Gastrocnemius medialis (tissue), 4 donors: Measurements from ENCODE around the gene WWP2. TPM values are rescaled to one million over a fixed set of nuclear protein-coding genes. Genes with fewer than 3 reads are reported as not detected.
"Not testable (repeated sequence)": the region's sequence is repeated elsewhere in the genome, so short reads cannot be mapped to it uniquely, and the experiment has no call there.

Experiments
- ATAC-seq, 2 donors: fragments of 150-250 bp; one replicate each; pipeline ENCODE4 v1.9.1; 2016
- DNase-seq, 2 donors: peaks; one replicate each; pipeline ENCODE4 v3.0.0-alpha.2; 2019
- H3K27ac ChIP-seq, 4 donors: fragments of 200-600 bp; sonication (generic); 1 replicate in 1 of 4; 2 replicates in 3 of 4; pipeline ENCODE4 v1.5.1; 2016 to 2018; ENCODE audit warnings: mild to moderate bottlenecking in 2 of 4, moderate library complexity in 1 of 4
- H3K27me3 ChIP-seq, 3 donors: fragments of 200-600 bp; sonication (generic) in 2 of 3; 1 replicate in 1 of 3; 2 replicates in 2 of 3; pipeline versions ENCODE4 v1.5.1 to v1.6.0; 2016 to 2019; ENCODE audit warnings: mild to moderate bottlenecking in 1 of 3, moderate library complexity in 1 of 3
- H3K36me3 ChIP-seq, 2 donors: fragments of 200-600 bp; sonication (generic) in 1 of 2; one replicate each; pipeline ENCODE4 v1.5.1; 2017 to 2018
- H3K4me1 ChIP-seq, 2 donors: fragments of 200-600 bp; sonication (generic) in 1 of 2; one replicate each; pipeline ENCODE4 v1.5.1; 2016 to 2017; ENCODE audit warnings: mild to moderate bottlenecking in 2 of 2
- H3K4me3 ChIP-seq, 4 donors: fragments of 200-600 bp; sonication (generic) in 3 of 4; 1 replicate in 1 of 4; 2 replicates in 3 of 4; pipeline ENCODE4 v1.5.1; 2016 to 2019; ENCODE audit warnings: mild to moderate bottlenecking in 2 of 4
- H3K9me3 ChIP-seq, 3 donors: fragments of 200-600 bp; sonication (generic) in 2 of 3; 1 replicate in 1 of 3; 2 replicates in 2 of 3; pipeline ENCODE4 v1.5.1; 2016 to 2019
- POLR2A ChIP-seq, 2 donors: fragments of 450-650 bp; IDR thresholded peaks; one replicate each; pipeline ENCODE4 v1.6.1; 2017; ENCODE audit warnings: antibody characterized with exemption in 2 of 2, mild to moderate bottlenecking in 2 of 2, moderate library complexity in 2 of 2
- in situ Hi-C, 4 donors: fragments of 200-750 bp; cut with MboI; loops; one replicate each; pipeline versions ENCODE4 v1.15.0 to v1.8.0; 2017; ENCODE audit warnings: low sequenced_read_pairs in 4 of 4
- intact Hi-C: fragments of 100-400 bp; cut with DNase I; formaldehyde crosslinking; loops from one replicate; pipeline ENCODE4 v1.15.1; 2023; ENCODE audit warnings: low total_unique reads
- total RNA-seq, 4 donors: library from RNA; depleted of rRNA; stranded (reverse); fragments of >200 nt; gene quantifications; one replicate each; pipeline versions ENCODE4 v1.1.0 to v1.2.3, GENCODE V29; 2016
- TF ChIP-seq, protein P1 (sequence below), 5 experiments: fragments of 450-650 bp in 3 of 5; fragments of 200-600 bp in 2 of 5; sonication (generic) in 2 of 5; IDR thresholded peaks in 4 of 5; conservative IDR thresholded peaks in 1 of 5; 1 replicate in 4 of 5; 2 replicates in 1 of 5; pipeline ENCODE4 v1.5.1; 2016 to 2019; ENCODE audit warnings: antibody characterized with exemption in 5 of 5, mild to moderate bottlenecking in 3 of 5, moderate library complexity in 3 of 5

WWP2 gene
- total RNA-seq, 4 donors from 2014 or later: 29.4 to 35.6 (median 31.8) TPM

DNA sequence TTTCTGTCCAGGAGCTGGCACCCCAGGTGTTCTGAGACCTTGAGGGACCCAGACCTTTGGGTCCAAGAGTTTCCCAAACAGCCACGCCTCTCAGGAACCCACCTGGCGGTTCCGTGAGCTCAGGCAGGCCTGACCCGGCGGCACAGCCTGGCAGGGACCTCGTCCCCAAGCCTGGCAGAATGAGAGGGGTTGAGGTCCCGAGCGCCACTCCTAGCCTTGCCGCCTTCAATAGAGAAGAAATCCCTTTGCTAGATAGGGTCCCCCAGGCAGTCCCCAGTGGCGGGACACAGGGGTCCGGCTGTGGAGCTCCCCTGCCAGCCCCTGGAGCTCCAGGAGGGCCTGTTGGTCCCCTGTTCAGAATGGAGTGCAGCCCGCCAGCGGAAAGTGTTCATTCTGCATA lies 178.5 kb downstream of the WWP2 start:
- ATAC-seq: no peak
- TF ChIP-seq, protein P1, sequence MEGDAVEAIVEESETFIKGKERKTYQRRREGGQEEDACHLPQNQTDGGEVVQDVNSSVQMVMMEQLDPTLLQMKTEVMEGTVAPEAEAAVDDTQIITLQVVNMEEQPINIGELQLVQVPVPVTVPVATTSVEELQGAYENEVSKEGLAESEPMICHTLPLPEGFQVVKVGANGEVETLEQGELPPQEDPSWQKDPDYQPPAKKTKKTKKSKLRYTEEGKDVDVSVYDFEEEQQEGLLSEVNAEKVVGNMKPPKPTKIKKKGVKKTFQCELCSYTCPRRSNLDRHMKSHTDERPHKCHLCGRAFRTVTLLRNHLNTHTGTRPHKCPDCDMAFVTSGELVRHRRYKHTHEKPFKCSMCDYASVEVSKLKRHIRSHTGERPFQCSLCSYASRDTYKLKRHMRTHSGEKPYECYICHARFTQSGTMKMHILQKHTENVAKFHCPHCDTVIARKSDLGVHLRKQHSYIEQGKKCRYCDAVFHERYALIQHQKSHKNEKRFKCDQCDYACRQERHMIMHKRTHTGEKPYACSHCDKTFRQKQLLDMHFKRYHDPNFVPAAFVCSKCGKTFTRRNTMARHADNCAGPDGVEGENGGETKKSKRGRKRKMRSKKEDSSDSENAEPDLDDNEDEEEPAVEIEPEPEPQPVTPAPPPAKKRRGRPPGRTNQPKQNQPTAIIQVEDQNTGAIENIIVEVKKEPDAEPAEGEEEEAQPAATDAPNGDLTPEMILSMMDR (IDR thresholded peaks at IDR 0.05 in 4 of 5, conservative IDR thresholded peaks at IDR 0.05 in 1 of 5): no peak
- no peak for TF ChIP-seq POLR2A (IDR thresholded peaks at IDR 0.05)
- no peak overlapping the region for H3K4me3 ChIP-seq
- H3K9me3 ChIP-seq: no peaks in the 10 kb centered on the region
- peaks cover 0 to 53% of the 10 kb centered on the region in 2 donors for H3K36me3 ChIP-seq
- H3K27me3 ChIP-seq: no peaks in the 10 kb centered on the region
- no peak overlapping the region for H3K27ac ChIP-seq
- no peaks in the 10 kb centered on the region for H3K4me1 ChIP-seq
- in situ Hi-C loops: no loop called here
- intact Hi-C loops: no loop called here
- DNase-seq: no peak

GRCh38 chr16:69941251-69942098 lies 179.3 kb downstream of the WWP2 start:
- TF ChIP-seq, protein P1 (IDR thresholded peaks at IDR 0.05 in 4 of 5, conservative IDR thresholded peaks at IDR 0.05 in 1 of 5): no peak
- no peak for TF ChIP-seq POLR2A (IDR thresholded peaks at IDR 0.05)
- H3K27ac ChIP-seq: peak overlapping the region in 1 of 4 donors; percentile 27
- peak in 1 of 2 donors; percentile 21 for ATAC-seq

GRCh38 chr16:69942099-69942491 lies 180.0 kb downstream of the WWP2 start:
- Histone ChIP-seq H3K36me3 (peaks cover 0 to 39% of the 10 kb centered on the region in 2 donors), H3K4me3 (no peak overlapping the region), H3K9me3 (no peaks in the 10 kb centered on the region), H3K4me1 (no peaks in the 10 kb centered on the region), H3K27me3 (no peaks in the 10 kb centered on the region), H3K27ac (peak overlapping the region in 1 of 4 donors; percentile 27)
- no peak for ATAC-seq
- no peak for TF ChIP-seq POLR2A (IDR thresholded peaks at IDR 0.05)
- TF ChIP-seq, protein P1 (IDR thresholded peaks at IDR 0.05 in 4 of 5, conservative IDR thresholded peaks at IDR 0.05 in 1 of 5): no peak
- DNase-seq: no peak
- in situ Hi-C loops (no loop called here), intact Hi-C loops (no loop called here)

More at GRCh38 chr16:69941251-69942098, 179.3 kb downstream of the WWP2 start:
- Histone ChIP-seq H3K4me1 (no peaks in the 10 kb centered on the region), H3K9me3 (no peaks in the 10 kb centered on the region), H3K27me3 (no peaks in the 10 kb centered on the region), H3K36me3 (peaks cover 0 to 45% of the 10 kb centered on the region in 2 donors), H3K4me3 (no peak overlapping the region)
- in situ Hi-C loops: no loop called here
- no peak for DNase-seq
- intact Hi-C loops: no loop called here

DNA sequence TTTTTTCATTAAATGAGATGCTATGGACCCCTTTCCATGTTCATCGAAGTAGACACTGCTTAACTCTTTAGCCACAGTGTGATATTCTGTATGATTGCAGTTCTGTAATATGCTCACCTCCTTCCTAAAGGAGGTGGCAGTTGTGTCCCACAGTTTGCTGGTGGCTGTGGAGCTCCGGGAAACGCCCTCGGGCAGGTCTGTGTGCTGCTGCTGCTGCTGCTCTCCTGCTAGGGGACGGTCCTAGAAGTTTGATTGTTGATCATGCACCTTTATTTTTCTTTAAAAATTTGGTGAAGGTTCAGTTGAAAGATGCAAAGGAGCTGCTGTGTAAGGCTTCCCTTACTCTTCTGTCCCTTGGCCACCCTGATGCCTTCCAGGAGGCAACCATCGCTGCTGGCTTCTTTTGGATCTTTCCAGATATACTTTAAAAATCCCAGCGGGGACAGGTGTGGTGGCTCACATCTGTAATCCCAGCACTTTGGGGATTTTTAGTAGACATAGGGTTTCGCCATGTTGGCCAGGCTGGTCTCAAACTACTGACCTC lies 180.6 kb downstream of the WWP2 start:
- DNase-seq (no peak), ATAC-seq (no peak)
- Histone ChIP-seq H3K27me3 (no peaks in the 10 kb centered on the region), H3K36me3 (peaks cover 0 to 33% of the 10 kb centered on the region in 2 donors), H3K9me3 (no peaks in the 10 kb centered on the region), H3K4me3 (no peak overlapping the region), H3K27ac (no peak overlapping the region), H3K4me1 (no peaks in the 10 kb centered on the region)
- in situ Hi-C loops (no loop called here), intact Hi-C loops (no loop called here)
- TF ChIP-seq POLR2A (IDR thresholded peaks at IDR 0.05): no peak
- TF ChIP-seq, protein P1 (IDR thresholded peaks at IDR 0.05 in 4 of 5, conservative IDR thresholded peaks at IDR 0.05 in 1 of 5): no peak

DNA sequence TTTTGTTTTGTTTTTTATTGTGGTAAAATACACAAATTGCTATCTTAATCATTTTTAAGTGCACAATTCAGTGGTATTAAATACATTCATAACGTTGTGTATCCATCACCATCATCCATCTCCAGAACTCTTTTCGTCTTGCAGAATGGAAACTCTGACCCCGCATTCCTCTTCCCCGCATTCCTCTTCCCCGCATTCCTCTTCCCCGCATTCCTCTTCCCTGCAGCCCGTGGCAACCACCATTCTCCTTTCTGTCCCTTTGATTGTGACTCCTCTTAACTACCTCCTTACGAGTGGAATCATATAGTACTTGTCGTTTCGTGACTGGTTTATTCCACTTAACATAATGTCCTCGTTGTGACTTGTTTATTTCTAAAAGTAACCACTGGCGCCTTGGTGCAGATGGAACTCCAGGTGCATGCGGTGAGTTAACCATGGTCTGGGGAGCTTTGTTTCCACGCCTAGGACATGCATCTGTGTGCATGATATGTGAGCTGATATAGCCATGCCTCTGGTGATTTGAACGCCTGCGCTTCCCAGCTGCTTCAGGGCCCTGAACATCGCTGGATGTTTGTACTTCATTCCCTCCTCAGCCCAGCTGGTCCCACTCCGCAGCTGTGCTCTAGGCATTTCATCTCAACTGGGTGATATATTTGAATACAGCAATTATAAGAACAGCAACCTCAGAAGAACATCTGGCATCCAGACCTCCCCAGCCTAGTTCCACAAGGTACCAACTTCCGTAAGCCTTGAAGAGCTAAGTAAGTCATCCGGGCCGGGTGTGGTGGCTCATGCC lies 181.3 kb downstream of the WWP2 start:
- H3K36me3 ChIP-seq: peaks cover 0 to 25% of the 10 kb centered on the region in 2 donors
- H3K9me3 ChIP-seq, ATAC-seq, DNase-seq, H3K27ac ChIP-seq, H3K27me3 ChIP-seq, H3K4me3 ChIP-seq, in situ Hi-C loops, intact Hi-C loops, H3K4me1 ChIP-seq: not testable (repeated sequence)

DNA sequence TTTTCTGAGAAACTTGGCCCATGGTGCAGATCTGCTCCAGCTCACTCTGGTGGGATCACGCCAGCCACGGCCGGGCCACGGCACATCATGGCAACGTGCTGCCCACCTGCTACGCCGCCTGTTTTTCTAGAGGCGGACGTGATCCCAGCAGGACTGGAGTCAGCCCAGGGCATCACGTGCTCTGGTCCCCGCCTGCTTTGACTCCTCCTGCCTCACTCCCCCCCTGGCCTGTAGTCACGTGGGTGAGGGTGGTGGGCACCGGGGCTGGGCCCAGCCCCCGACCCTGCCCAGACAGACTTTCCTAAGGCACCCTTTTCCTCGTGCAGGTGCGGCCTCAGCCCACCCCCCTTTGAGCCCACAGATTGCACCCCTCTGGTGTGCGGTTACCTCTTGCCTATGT lies 188.3 kb downstream of the WWP2 start:
- DNase-seq, H3K27me3 ChIP-seq, H3K36me3 ChIP-seq, H3K4me3 ChIP-seq, H3K9me3 ChIP-seq, H3K4me1 ChIP-seq, intact Hi-C loops, in situ Hi-C loops, H3K27ac ChIP-seq: not testable (repeated sequence)
- ATAC-seq: peak in 1 of 2 donors; percentile 16

DNA sequence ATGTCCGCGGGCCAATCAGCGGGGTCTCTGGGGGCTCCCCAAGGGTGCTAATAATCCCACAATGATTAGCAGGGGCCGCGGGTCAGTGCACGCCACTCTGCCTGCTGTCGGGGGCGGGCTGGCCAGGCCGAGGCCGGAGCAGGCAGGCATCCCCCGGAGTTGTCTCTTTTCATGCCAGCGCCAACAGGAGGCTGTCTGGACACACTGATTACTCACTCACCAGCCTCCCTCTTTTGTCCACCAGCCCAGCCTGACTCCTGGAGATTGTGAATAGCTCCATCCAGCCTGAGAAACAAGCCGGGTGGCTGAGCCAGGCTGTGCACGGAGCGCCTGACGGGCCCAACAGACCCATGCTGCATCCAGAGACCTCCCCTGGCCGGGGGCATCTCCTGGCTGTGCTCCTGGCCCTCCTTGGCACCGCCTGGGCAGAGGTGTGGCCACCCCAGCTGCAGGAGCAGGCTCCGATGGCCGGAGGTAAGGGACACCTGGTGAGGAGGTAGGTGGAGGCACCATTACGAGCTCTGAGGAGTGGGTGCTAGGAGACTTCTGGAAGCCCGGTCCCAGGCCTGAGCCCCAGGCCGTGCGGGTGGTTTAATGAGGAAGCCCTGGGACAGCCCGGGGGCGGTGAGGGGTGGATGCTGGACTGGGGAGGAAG lies 189.0 kb downstream of the WWP2 start, which contains the start of gene CLEC18A:
Gene CLEC18A, plus strand, starts transcription at position 318 of the 655 bp plus-strand sequence. Its CDS starts 33 bp downstream, at position 351.
- H3K27me3 ChIP-seq, H3K36me3 ChIP-seq, H3K9me3 ChIP-seq, H3K4me3 ChIP-seq, DNase-seq, H3K27ac ChIP-seq, ATAC-seq, in situ Hi-C loops, intact Hi-C loops, H3K4me1 ChIP-seq: not testable (repeated sequence)
